ENCODE data around the gene PIK3C2G.
"Not testable (repeated sequence)": the region's sequence is repeated elsewhere in the genome, so short reads cannot be mapped to it uniquely, and the experiment has no call there.

The PIK3C2G gene

DNA sequence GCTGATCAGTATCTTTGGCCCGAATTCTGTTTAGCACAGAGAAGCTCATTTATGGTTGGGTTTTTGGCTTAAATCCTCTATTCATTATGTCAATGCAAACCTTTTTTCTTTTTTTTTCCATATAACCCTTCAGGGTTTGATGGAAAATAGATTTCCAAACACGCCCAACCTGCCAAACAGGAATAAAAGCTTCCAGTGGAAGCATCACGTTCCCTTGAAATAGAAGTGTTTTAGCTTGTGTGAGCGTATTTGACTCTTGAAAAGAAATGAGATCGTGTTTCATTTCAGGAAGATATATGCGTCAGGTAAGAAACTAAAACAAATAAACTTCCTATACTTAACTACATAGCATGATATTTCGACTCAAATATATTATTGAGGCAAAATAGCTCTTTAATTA, at the start of gene PIK3C2G:
TSS of gene PIK3C2G (plus strand) at position 246 of the 400 bp plus-strand sequence. CDS start 20,564 bp downstream, outside the sequence.
- intact Hi-C loops (cut with micrococcal nuclease), result no loop called here
- Mint-ChIP-seq H3K9me3 (no peaks in the 10 kb centered on the region), H3K4me3 (no peak within 1 kb of the TSS), H3K27ac (no peak within 1 kb of the TSS), H3K4me1 (ENCODE audit: low read depth) (no peaks in the 10 kb centered on the region), H3K27me3 (no peaks in the 10 kb centered on the region), H3K36me3 (ENCODE audit: low read depth) (no peaks in the 10 kb centered on the region)

- intact Hi-C loops (cut with micrococcal nuclease), result no loop called here
- Mint-ChIP-seq H3K27ac (no peak overlapping the region), H3K36me3 (ENCODE audit: low read depth) (no peaks in the 10 kb centered on the region), H3K4me3 (no peak overlapping the region), H3K4me1 (ENCODE audit: low read depth) (no peaks in the 10 kb centered on the region), H3K9me3 (no peaks in the 10 kb centered on the region), H3K27me3 (no peaks in the 10 kb centered on the region)
Measured at GRCh38 chr12:18217966-18218365, 43.4 kb upstream of the PIK3C2G start.

GRCh38 chr12:18221726-18222125, 39.6 kb upstream of the PIK3C2G start:
- Mint-ChIP-seq H3K27ac (no peak overlapping the region), H3K4me3 (no peak overlapping the region), H3K4me1 (ENCODE audit: low read depth) (no peaks in the 10 kb centered on the region), H3K9me3 (no peaks in the 10 kb centered on the region), H3K27me3 (no peaks in the 10 kb centered on the region), H3K36me3 (ENCODE audit: low read depth) (no peaks in the 10 kb centered on the region)
- intact Hi-C loops (cut with micrococcal nuclease), result loop anchor here (5.0 kb wide), 1 partner anchor 79 kb away; no protein-coding TSS in a partner anchor

DNA sequence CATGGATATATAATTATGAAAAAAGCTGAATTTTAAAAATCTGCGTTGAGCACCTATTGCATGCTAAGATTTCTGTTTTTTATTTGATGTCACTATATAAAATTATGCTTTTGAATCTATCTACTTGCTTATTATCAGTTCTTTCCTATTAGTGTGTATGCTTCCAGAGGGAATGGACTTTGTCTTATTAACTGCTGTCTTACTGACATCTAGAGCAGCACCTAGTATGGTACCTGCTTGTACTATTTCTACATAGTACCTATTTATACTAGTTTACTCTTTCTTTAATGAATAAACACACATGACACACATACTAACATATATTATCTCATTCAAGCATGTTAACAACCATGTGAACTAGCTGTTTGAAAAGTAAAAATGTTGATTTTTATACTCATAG, 38.6 kb upstream of the PIK3C2G start:
- intact Hi-C loops (cut with micrococcal nuclease), result loop anchor here (5.0 kb wide), 1 partner anchor 80 kb away; no protein-coding TSS in a partner anchor
- H3K27me3 Mint-ChIP-seq, result no peaks in the 10 kb centered on the region
- no peak overlapping the region for H3K27ac Mint-ChIP-seq
- H3K36me3 Mint-ChIP-seq (ENCODE audit: low read depth), result no peaks in the 10 kb centered on the region
- no peak overlapping the region for H3K4me3 Mint-ChIP-seq
- H3K9me3 Mint-ChIP-seq, result no peaks in the 10 kb centered on the region
- H3K4me1 Mint-ChIP-seq (ENCODE audit: low read depth), result no peaks in the 10 kb centered on the region

- H3K4me1 Mint-ChIP-seq (ENCODE audit: low read depth), result no peaks in the 10 kb centered on the region
- H3K27ac Mint-ChIP-seq, result no peak overlapping the region
- H3K27me3 Mint-ChIP-seq, result no peaks in the 10 kb centered on the region
- H3K4me3 Mint-ChIP-seq, result no peak overlapping the region
- intact Hi-C loops (cut with micrococcal nuclease), result loop anchor here (5.0 kb wide), 1 partner anchor 82 kb away; no protein-coding TSS in a partner anchor
- no peaks in the 10 kb centered on the region for H3K9me3 Mint-ChIP-seq
- no peaks in the 10 kb centered on the region for H3K36me3 Mint-ChIP-seq (ENCODE audit: low read depth)
Measured at GRCh38 chr12:18224745-18225144, 36.6 kb upstream of the PIK3C2G start.

DNA sequence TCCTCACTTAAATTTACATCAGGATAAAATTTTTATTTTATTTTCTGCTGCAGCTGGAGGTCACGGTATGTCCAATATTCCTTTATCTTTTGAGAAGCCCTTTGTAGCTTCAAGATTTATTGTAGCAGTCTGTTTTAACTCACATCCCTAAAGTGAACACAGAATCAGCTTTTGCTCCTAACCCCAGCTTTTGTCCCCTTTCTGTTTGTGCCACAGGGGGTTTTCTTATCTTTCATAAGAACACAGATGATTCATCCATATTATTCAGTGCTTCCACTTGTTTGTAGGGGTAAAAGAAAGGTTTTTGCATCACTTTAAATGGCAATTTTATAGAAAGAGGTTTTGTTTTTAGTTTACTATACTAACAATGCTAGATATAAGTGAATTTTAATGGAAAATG, 21.8 kb upstream of the PIK3C2G start:
- Mint-ChIP-seq H3K9me3 (peaks cover 19% of the 10 kb centered on the region), H3K27me3 (no peaks in the 10 kb centered on the region), H3K36me3 (ENCODE audit: low read depth) (no peaks in the 10 kb centered on the region), H3K27ac (no peak overlapping the region), H3K4me3 (no peak overlapping the region), H3K4me1 (ENCODE audit: low read depth) (no peaks in the 10 kb centered on the region)
- intact Hi-C loops (cut with micrococcal nuclease), result no loop called here

DNA sequence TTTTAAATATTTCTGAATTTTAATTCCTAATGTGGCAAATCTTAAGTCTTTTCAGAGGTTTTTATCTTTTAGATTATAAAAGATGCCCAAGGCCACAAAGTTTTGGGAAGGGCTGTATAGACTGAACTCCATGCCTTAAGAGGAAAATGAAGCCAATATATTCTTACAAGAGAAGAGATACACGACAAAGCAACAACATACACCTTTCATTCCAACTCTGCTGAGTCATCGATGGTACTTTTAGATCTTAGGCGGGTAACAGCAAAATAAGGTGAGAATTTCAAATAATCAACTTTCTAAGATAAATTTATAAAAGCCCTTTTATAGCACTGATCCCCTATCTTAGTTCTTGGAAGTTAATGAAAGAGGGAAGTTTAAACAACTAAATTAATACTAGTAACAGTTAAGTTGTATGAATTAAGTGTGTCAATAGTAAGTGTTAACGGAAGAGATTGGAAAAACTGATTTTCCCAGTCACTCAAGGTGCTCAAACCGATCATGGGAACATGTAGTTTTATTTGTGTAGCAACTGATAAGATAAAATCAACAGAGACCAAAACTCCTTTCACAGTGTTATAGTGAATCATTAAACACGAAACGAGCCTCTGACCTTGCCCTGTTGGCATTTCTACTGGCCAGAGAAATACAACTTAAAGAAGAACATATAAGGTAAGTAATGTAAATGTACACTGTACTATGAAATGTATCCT, 18.8 kb upstream of the PIK3C2G start:
- no peaks in the 10 kb centered on the region for H3K27me3 Mint-ChIP-seq
- H3K9me3 Mint-ChIP-seq, result no peaks in the 10 kb centered on the region
- intact Hi-C loops (cut with micrococcal nuclease), result no loop called here
- H3K27ac Mint-ChIP-seq, result no peak overlapping the region
- no peaks in the 10 kb centered on the region for H3K4me1 Mint-ChIP-seq (ENCODE audit: low read depth)
- no peak overlapping the region for H3K4me3 Mint-ChIP-seq
- no peaks in the 10 kb centered on the region for H3K36me3 Mint-ChIP-seq (ENCODE audit: low read depth)

DNA sequence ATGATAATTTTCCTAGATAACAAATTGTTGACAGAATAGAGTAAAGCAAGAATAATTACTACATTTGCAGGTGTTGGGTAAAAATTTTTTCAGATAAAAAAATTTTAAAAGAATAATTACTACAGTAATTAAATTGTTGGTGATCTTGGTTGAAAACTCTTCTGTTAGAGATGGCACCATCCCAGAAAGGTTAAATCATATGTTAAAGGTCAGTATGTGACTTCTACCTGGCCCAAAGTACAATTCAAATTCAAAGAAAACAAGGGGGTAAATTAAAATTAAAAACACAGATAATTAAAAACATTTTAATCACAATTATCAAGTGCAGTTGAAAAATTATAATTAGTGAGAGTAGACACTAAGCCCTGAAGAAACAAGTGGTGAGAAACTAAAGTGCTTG, 18.1 kb upstream of the PIK3C2G start:
- Mint-ChIP-seq H3K4me1 (ENCODE audit: low read depth) (no peaks in the 10 kb centered on the region), H3K4me3 (no peak overlapping the region), H3K9me3 (no peaks in the 10 kb centered on the region), H3K36me3 (ENCODE audit: low read depth) (no peaks in the 10 kb centered on the region), H3K27me3 (no peaks in the 10 kb centered on the region), H3K27ac (no peak overlapping the region)
- intact Hi-C loops (cut with micrococcal nuclease), result no loop called here

- H3K36me3 Mint-ChIP-seq (ENCODE audit: low read depth), result no peaks in the 10 kb centered on the region
- no peak overlapping the region for H3K4me3 Mint-ChIP-seq
- H3K9me3 Mint-ChIP-seq, result no peaks in the 10 kb centered on the region
- intact Hi-C loops (cut with micrococcal nuclease), result no loop called here
- no peaks in the 10 kb centered on the region for H3K4me1 Mint-ChIP-seq (ENCODE audit: low read depth)
- H3K27ac Mint-ChIP-seq, result no peak overlapping the region
- H3K27me3 Mint-ChIP-seq, result no peaks in the 10 kb centered on the region
Measured at GRCh38 chr12:18246066-18246465, 15.3 kb upstream of the PIK3C2G start.

DNA sequence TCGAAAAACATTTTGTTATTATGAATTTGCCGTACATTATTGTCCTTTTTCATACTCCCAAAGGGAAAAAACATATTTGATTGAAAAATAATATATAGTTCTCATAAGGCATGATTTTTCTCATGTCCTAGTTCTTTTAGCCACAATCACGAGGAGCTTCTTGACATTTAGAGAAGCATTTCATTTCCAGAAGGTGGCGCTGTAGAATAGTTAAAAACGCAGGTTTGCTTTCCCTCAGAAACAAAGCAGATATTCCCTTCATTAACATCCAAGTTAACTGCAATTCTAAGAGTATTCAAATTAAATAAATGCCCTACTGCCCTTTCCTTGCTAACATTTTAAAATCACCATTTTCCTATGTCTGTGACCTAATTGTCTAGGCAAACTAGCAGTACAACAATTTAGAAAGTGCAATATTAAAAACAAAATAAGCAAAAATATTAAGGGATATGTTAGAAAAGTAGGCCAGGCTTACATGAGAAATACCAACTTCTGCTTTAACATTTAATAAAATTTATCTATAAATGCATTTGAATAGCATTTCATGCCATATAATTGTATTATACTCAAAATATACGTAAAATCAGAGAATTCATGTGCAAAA, 10.9 kb upstream of the PIK3C2G start:
- H3K9me3 Mint-ChIP-seq, result no peaks in the 10 kb centered on the region
- H3K4me3 Mint-ChIP-seq, result no peak overlapping the region
- H3K36me3 Mint-ChIP-seq (ENCODE audit: low read depth), result no peaks in the 10 kb centered on the region
- intact Hi-C loops (cut with micrococcal nuclease), result no loop called here
- H3K27ac Mint-ChIP-seq, result no peak overlapping the region
- H3K27me3 Mint-ChIP-seq, result no peaks in the 10 kb centered on the region
- no peaks in the 10 kb centered on the region for H3K4me1 Mint-ChIP-seq (ENCODE audit: low read depth)

DNA sequence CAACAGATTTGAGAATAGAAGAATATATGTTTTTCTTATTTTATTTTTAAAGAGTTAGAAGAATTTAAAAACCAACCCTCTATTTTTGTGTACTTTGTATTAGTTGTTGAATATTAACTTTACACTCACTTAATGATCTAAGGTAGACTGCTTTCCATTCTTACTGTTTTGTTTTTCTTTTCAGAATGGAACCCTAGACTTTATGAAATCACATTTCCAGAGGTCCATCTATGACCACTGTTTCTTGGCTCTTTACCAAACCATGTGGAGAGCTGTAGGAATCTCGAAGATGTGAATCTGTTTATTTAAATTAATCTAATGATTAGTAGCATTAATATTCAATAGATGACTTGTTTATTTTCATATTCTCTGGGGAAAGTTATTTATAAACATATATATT, 7.2 kb upstream of the PIK3C2G start:
- Mint-ChIP-seq H3K27me3 (no peaks in the 10 kb centered on the region), H3K27ac (no peak overlapping the region), H3K9me3 (no peaks in the 10 kb centered on the region), H3K36me3 (ENCODE audit: low read depth) (no peaks in the 10 kb centered on the region), H3K4me1 (ENCODE audit: low read depth) (no peaks in the 10 kb centered on the region), H3K4me3 (no peak overlapping the region)
- intact Hi-C loops (cut with micrococcal nuclease), result no loop called here

DNA sequence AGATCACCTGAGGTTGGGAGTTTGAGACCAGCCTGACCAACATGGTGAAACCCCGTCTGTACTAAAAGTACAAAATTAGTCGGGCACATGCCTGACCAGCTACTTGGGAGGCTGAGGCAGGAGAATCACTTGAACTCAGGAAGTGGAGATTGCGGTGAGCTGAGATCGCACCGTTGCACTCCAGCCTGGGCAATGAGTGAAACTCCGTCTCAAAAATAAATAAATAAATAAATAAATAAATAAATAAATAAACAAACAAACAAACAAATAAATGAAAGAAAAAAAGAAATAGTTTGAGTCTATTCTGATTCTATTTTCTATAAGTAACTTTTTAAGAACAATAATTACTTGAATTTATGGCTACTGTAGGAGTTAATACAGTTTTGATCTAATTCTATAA, 6.3 kb upstream of the PIK3C2G start:
- H3K4me3 Mint-ChIP-seq; H3K27me3 Mint-ChIP-seq; H3K4me1 Mint-ChIP-seq (ENCODE audit: low read depth); H3K9me3 Mint-ChIP-seq; H3K36me3 Mint-ChIP-seq (ENCODE audit: low read depth); H3K27ac Mint-ChIP-seq; intact Hi-C loops (cut with micrococcal nuclease): not testable (repeated sequence)

DNA sequence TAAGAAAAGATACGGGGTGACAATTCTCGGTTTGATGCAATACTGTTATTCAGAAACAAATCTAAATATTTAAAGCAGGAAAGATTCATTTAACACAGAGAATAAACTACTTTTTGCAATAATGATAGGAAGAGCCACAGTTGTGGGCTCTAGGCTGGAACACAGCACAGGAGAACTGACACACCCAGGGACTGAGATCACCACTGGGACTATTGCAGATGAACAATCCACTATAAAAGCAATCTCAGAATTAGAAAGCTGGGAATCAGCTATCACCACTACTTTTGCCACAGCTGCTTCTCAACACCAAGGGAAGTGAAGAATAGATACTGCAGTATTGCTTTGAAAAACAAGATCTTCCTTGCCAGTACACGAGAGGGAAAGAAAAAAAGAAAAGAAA, 4.1 kb upstream of the PIK3C2G start:
- intact Hi-C loops (cut with micrococcal nuclease), result no loop called here
- H3K4me1 Mint-ChIP-seq (ENCODE audit: low read depth), result no peaks in the 10 kb centered on the region
- H3K27ac Mint-ChIP-seq, result no peak overlapping the region

GRCh38 chr12:18258929-18259328, 2.4 kb upstream of the PIK3C2G start:
- H3K36me3 Mint-ChIP-seq (ENCODE audit: low read depth), result no peaks in the 10 kb centered on the region
- no peak overlapping the region for H3K4me3 Mint-ChIP-seq
- H3K4me1 Mint-ChIP-seq (ENCODE audit: low read depth), result no peaks in the 10 kb centered on the region
- no peaks in the 10 kb centered on the region for H3K27me3 Mint-ChIP-seq
- intact Hi-C loops (cut with micrococcal nuclease), result no loop called here
- H3K9me3 Mint-ChIP-seq, result no peaks in the 10 kb centered on the region
- H3K27ac Mint-ChIP-seq, result no peak overlapping the region

More for the DNA sequence above, 4.1 kb upstream of the PIK3C2G start:
- Mint-ChIP-seq H3K36me3 (ENCODE audit: low read depth) (no peaks in the 10 kb centered on the region), H3K9me3 (no peaks in the 10 kb centered on the region), H3K27me3 (no peaks in the 10 kb centered on the region), H3K4me3 (no peak overlapping the region)

Measured in dendritic cell treated with granulocyte-macrophage colony-stimulating factor and Interleukin-4, amounts not matched to agents 40 ng/mL and 50 ng/mL, for 4 days (primary cell).